GM20000 (cell line): ENCODE results near the gene PCNX2.
A peak's percentile ranks its signal among the peaks of the same experiment; 100 is the strongest.

Experiments
- DNase-seq: peaks from one replicate; pipeline ENCODE4 v3.0.0; 2012; ENCODE audit warnings: low spot score
- TF ChIP-seq, protein P1 (sequence below): IDR thresholded peaks from 2 replicates; pipeline ENCODE4 v1.5.1; 2012; ENCODE audit warnings: mild to moderate bottlenecking, control low read depth; ENCODE audit errors: extremely low read depth, missing control alignments

The PCNX2 gene

DNA sequence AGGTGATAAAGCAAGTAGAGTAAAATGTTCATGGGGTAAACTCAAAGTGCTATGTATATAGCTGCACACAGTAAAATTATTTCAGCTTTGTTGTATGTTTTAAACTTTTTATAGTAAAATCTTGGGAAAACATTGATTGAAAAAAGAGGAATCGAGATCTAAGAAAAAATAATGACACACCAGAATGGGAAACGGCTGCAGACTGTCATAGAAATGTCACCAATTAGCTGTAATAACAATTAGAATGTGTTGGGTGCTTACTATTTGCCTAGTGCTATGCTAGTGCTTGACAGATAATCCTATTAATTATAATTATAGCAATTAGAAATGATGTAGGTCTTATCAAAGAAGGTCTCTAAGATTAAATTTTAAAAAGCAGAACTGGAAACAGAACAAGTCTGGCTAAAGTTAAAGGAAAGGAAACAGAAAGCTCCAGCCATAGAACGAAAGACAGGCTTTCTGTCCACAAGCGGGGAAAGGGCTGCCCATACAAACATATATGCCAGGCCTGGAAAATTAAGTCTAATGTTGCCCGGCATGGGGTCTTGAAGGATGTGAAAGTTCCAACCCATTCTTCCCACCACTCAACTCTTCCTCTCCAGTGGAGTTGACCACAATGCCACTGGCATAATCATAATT lies 5.0 kb downstream of the PCNX2 start:
- TF ChIP-seq, protein P1, sequence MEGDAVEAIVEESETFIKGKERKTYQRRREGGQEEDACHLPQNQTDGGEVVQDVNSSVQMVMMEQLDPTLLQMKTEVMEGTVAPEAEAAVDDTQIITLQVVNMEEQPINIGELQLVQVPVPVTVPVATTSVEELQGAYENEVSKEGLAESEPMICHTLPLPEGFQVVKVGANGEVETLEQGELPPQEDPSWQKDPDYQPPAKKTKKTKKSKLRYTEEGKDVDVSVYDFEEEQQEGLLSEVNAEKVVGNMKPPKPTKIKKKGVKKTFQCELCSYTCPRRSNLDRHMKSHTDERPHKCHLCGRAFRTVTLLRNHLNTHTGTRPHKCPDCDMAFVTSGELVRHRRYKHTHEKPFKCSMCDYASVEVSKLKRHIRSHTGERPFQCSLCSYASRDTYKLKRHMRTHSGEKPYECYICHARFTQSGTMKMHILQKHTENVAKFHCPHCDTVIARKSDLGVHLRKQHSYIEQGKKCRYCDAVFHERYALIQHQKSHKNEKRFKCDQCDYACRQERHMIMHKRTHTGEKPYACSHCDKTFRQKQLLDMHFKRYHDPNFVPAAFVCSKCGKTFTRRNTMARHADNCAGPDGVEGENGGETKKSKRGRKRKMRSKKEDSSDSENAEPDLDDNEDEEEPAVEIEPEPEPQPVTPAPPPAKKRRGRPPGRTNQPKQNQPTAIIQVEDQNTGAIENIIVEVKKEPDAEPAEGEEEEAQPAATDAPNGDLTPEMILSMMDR, result no peak
- DNase-seq, result no peak

DNA sequence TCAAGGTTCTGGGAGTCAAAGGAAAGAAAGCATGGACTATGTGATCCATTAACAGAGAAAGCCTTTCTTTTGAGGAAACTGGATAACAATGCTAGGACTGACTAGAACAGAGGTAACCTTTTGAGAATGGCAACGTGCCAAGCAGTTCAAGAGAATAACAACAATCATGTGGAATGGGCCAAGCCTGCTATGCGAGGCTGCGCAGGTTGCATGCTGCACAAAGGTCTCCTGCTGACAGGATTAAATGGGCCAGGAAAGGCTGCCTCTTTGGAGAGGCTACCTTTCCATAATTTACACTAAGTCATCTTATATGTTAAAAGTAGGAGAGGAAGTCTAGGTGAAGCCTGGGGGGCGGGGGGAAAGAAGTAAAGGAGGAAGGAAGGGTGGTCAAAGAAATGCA lies 5.8 kb downstream of the PCNX2 start:
- TF ChIP-seq, protein P1, result no peak
- DNase-seq, result no peak

DNA sequence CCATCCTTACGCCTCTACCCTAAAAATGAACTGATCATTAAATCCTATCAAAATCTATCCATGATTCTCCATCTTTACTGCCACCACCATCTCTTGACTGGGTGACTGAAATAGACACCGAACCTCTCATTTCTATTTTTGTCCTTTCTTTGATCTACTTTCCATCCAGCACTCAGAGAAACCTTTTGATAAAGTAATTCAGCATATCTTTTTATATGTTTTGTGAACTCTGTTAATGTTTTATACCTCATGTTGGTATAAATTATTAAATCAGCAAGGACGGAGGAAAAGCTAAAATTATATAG lies 13.0 kb downstream of the PCNX2 start:
- TF ChIP-seq, protein P1, result no peak
- DNase-seq, result no peak

DNA sequence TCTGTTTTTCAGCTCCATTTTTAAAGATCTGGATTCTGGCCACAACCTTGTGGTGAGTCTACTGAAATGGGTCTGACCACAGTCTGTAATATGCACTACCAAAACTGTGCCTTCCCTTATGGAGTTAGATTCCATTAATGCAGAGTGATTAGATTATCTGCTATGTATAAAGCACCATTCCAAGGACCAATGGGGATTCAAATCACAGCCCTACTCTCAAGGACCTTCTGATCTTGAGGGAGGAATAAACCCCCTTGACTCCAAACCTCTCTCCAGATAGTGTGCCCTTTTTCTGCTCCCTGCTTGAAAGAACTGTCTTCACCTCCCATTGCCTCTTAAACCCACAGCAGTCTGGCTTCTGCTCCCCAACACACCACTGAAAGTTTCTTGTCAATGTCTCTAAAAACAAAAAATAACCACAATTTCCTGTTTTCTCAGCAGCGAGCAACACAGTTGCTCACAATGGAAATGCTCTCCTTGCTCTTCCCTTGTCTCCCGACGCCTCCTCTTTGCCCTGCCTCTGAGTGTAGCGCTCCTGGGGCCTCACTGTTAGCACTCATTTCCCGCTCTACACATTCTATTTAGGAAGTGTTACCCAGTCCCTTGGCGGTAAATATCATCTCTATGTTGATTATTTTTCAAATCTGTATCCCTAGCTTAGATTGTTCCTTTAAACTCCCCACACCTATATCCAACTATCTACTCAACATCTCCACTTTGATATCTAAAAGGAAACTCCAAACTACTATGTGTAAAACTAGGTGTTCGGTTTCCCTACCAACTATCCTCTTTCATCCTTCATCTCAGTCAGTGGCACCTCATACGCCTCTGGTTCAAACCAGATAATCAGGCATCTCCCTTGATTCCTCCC lies 13.6 kb downstream of the PCNX2 start:
- TF ChIP-seq, protein P1, result no peak
- DNase-seq, result peak; percentile 53

DNA sequence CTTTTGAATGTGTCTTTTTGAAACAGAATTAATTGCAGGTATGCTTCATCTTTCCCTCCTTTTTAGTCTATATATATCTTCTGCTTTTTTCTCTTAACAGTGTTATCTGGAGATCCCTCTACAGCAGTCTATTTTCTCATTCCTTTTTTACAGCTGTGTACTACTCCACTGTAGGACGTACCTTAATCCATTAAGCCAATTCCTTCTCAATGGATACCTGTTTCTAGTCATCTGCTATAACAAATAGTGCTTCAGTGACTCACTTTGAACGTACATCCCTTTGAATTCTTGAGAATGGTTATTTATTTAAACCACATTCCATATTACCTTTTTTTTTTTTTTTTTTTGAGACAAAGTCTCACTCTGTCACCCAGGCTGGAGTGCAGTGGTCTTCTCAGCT lies 15.6 kb downstream of the PCNX2 start:
- TF ChIP-seq, protein P1, result no peak
- no peak for DNase-seq

DNA sequence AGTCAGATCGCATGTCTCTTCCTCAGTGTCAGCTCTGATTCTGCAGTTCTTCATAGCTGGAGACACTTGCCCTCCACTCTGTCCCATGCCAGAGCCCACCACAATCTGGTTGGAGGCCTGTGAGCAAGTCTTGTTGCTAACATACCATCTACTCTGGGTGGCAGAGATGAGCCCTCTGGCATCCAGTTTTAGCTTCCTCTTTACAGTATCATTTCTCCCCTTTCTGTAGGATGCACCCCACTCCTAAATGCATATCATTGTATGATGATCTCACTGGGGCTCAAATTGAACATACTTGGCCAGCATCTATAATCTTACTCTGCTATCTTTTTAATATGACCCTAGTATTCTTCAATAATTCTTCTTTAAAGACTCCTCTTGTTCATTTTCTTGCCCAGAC lies 16.9 kb downstream of the PCNX2 start:
- TF ChIP-seq, protein P1, result no peak
- no peak for DNase-seq
